ENCODE data around the gene FAM169A.

Gene FAM169A

DNA sequence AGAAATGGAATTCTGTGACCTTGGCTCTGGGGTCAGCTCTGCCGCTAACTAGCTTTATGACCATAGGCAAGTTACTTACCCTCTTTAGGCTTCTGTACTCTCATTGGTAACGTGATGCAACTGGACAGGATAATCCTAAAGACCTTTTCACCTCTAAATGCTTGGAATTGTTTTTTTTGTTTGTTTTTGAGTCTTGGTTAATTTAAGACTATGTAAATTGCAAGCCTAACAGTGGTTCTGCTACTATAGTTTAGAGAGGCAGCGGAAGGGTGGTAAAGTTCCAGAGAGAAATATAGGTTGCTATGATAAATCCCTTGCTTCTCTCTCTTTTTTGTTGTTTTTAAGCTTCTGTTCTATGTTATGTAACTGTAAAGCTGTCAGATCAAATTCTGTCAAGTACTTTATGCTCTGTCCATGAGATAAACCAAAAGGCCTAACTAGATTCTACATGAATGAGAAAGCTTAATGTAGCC is 17.6 kb downstream of the FAM169A start:
- H3K27ac ChIP-seq, result no peak overlapping the region
- H3K4me3 ChIP-seq (ENCODE audit: low read depth, low read length), result no peak overlapping the region
- DNase-seq, result no peak
- in situ Hi-C loops (cut with HindIII; ENCODE audit: low pct_ligation_motif_present, low sequenced_read_pairs), result no loop called here
- no peaks in the 10 kb centered on the region for H3K27me3 ChIP-seq (replicated peaks)
- no peaks in the 10 kb centered on the region for H3K36me3 ChIP-seq (replicated peaks)
- TF ChIP-seq, protein P1, sequence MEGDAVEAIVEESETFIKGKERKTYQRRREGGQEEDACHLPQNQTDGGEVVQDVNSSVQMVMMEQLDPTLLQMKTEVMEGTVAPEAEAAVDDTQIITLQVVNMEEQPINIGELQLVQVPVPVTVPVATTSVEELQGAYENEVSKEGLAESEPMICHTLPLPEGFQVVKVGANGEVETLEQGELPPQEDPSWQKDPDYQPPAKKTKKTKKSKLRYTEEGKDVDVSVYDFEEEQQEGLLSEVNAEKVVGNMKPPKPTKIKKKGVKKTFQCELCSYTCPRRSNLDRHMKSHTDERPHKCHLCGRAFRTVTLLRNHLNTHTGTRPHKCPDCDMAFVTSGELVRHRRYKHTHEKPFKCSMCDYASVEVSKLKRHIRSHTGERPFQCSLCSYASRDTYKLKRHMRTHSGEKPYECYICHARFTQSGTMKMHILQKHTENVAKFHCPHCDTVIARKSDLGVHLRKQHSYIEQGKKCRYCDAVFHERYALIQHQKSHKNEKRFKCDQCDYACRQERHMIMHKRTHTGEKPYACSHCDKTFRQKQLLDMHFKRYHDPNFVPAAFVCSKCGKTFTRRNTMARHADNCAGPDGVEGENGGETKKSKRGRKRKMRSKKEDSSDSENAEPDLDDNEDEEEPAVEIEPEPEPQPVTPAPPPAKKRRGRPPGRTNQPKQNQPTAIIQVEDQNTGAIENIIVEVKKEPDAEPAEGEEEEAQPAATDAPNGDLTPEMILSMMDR (IDR thresholded peaks at IDR 0.05; ENCODE audit: low read depth, low read length, missing control alignments), result no peak

DNA sequence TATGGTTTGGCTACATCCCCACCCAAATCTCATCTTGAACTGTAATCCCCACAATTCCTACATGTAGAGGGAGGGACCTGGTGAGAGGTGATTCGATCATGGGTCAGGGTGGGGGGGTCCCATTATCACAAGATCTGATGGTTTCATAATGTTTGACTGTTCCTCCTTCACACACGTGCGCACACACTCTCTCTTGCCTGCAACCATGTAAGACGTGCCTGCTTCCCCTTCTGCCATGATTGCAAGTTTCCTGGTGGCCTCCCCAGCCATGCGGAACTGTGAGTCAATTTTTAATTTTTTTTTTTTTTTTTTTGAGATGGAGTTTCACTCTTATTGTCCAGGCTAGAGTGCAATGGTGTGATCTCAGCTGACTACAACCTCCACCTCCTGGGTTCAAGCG is 27.0 kb downstream of the FAM169A start:
- Histone ChIP-seq H3K27ac (no peak overlapping the region), H3K27me3 (replicated peaks) (no peaks in the 10 kb centered on the region), H3K36me3 (replicated peaks) (no peaks in the 10 kb centered on the region), H3K4me3 (ENCODE audit: low read depth, low read length) (no peak overlapping the region)
- no peak for DNase-seq
- in situ Hi-C loops (cut with HindIII; ENCODE audit: low pct_ligation_motif_present, low sequenced_read_pairs), result no loop called here
- TF ChIP-seq, protein P1 (IDR thresholded peaks at IDR 0.05; ENCODE audit: low read depth, low read length, missing control alignments), result no peak

DNA sequence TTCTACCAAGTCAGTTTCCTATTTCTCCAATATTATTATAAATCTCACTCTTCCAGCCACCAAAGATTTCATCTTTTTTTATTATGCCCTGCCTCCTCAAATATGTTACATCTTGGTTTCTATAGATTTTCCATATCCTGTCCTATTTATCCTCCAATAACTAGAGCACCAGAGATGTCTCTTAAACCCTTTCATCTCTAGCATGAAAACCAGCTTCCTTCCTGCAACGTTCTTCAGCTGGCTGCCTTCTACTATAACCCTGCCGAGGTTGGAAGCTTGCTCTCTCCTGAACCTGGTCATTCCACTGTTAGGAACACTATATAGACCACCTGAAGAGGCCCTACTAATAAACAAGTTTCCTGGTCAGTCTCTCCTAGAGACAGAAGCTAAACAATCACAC is 27.9 kb downstream of the FAM169A start:
- Histone ChIP-seq H3K36me3 (replicated peaks) (no peaks in the 10 kb centered on the region), H3K4me3 (ENCODE audit: low read depth, low read length) (no peak overlapping the region), H3K27ac (no peak overlapping the region), H3K27me3 (replicated peaks) (no peaks in the 10 kb centered on the region)
- no peak for DNase-seq
- TF ChIP-seq, protein P1 (IDR thresholded peaks at IDR 0.05; ENCODE audit: low read depth, low read length, missing control alignments), result no peak
- in situ Hi-C loops (cut with HindIII; ENCODE audit: low pct_ligation_motif_present, low sequenced_read_pairs), result no loop called here

DNA sequence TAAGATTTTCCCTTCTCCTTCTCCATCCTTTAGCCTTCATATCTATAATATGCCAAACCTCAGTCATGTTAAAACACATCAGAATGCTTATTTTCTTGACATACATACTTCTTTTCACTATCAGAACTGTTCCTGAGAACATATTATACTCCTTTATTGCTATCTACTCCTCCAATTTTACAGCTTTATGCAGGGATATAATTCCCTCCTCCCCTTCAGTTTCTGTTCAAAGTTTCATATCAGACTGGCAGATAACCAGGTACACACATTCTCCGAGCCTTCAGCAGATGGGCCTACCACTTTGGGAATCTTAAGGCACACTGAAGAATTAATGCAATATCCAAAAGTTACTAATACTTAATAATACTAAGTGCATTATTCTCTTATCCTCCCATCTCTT is 29.1 kb downstream of the FAM169A start:
- in situ Hi-C loops (cut with HindIII; ENCODE audit: low pct_ligation_motif_present, low sequenced_read_pairs), result no loop called here
- no peak for DNase-seq
- H3K27ac ChIP-seq, result no peak overlapping the region
- no peaks in the 10 kb centered on the region for H3K36me3 ChIP-seq (replicated peaks)
- H3K27me3 ChIP-seq (replicated peaks), result no peaks in the 10 kb centered on the region
- no peak overlapping the region for H3K4me3 ChIP-seq (ENCODE audit: low read depth, low read length)
- TF ChIP-seq, protein P1 (IDR thresholded peaks at IDR 0.05; ENCODE audit: low read depth, low read length, missing control alignments), result no peak

DNA sequence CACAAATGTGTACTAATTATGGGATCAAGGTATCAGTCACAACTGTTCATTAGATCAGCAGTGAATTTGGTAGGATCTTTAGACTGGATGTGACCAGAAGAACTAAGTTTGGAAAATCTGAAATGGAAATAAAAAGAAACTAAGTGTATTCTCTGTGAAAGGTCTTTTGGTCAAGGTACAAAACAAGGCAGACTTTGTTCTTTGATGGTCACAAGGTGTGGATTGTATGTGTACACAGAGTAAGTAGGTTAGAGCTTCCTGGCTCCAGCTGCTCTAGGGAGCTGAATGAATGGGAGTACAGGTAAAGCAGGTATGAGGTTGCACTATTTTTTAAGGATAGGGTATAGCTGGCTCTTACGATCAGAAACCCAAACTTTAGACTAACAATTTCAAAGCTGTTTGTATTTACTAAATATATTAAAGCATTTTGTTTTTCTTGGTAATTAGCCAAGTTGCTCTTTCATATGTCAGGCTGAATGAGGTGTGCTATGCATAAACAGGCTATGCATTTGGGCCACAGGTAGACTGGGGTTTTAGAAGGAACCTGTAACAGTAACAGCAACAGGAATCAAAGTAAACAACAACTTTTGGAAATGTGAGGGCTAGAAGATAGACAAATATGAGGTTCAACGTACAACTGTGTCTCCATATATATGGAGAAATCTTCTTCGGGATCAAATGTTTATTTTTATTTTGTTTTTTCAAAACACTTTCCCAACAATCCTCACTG is 32.5 kb downstream of the FAM169A start:
- H3K4me3 ChIP-seq (ENCODE audit: low read depth, low read length), result no peak overlapping the region

More for the DNA sequence above, 32.5 kb downstream of the FAM169A start:
- H3K27me3 ChIP-seq (replicated peaks), result no peaks in the 10 kb centered on the region
- H3K36me3 ChIP-seq (replicated peaks), result no peaks in the 10 kb centered on the region
- TF ChIP-seq, protein P1 (IDR thresholded peaks at IDR 0.05; ENCODE audit: low read depth, low read length, missing control alignments), result no peak
- DNase-seq, result no peak
- H3K27ac ChIP-seq, result no peak overlapping the region
- in situ Hi-C loops (cut with HindIII; ENCODE audit: low pct_ligation_motif_present, low sequenced_read_pairs), result no loop called here
